Peyer's patch (tissue), 4 donors: ENCODE results near the gene CTBP1.

ENCODE experiments used
- POLR2A ChIP-seq, 2 donors: fragments of 450-650 bp; IDR thresholded peaks; one replicate each; pipeline ENCODE4 v1.5.1; 2017; ENCODE audit warnings: antibody characterized with exemption in 2 of 2, mild to moderate bottlenecking in 2 of 2, moderate library complexity in 2 of 2
- TF ChIP-seq, protein P1 (sequence below), 6 experiments: fragments of 450-650 bp in 4 of 6; fragments of 200-600 bp in 2 of 6; sonication (generic) in 1 of 6; IDR thresholded peaks; one replicate each; pipeline ENCODE4 v1.5.1; 2017 to 2019; ENCODE audit warnings: antibody characterized with exemption in 6 of 6, mild to moderate bottlenecking in 3 of 6, moderate library complexity in 1 of 6

DNA sequence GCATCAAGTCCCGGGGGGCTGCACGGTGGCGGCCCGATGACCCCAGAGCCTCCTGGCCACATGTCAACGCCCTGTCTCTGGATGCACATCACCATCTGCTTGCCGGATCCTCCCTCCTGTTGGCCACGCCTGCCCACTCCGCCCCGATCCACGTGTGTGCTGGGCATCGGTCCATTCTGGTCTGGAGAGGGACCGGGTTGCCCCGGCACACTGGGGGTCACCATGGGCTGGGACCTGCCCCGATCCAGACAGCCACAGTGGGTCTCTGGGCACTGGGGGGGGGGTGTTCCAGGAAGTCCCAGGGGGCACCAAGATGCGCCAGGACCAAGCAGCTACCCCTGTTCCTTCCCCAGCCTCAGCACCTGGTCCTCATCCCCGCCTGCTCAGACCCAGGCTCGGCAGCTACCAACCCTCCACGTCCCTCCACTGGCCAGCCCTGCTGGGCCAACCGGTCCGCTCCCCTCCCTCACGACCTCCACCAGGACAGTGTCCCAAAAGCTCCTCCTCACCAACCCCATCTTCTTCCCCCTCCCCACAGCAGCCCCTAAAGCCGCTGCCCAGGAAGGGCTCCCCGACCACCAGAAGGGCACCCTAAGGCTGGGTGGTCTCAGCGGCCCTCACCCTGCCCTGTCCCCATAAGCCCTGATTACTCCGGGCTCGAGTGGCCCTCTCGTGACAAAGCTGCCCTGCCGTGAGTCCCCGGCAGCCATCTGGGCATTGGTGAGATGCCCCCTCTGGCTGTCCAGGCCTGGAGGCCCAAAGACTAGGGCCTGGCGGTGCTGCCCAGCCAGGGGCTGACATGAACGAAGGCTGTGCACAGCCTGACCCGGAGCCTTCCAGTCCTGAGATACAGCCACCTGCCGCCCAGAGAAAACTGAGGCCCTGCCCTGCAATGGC is 4.6 kb downstream of the CTBP1 start:
- TF ChIP-seq, protein P1, sequence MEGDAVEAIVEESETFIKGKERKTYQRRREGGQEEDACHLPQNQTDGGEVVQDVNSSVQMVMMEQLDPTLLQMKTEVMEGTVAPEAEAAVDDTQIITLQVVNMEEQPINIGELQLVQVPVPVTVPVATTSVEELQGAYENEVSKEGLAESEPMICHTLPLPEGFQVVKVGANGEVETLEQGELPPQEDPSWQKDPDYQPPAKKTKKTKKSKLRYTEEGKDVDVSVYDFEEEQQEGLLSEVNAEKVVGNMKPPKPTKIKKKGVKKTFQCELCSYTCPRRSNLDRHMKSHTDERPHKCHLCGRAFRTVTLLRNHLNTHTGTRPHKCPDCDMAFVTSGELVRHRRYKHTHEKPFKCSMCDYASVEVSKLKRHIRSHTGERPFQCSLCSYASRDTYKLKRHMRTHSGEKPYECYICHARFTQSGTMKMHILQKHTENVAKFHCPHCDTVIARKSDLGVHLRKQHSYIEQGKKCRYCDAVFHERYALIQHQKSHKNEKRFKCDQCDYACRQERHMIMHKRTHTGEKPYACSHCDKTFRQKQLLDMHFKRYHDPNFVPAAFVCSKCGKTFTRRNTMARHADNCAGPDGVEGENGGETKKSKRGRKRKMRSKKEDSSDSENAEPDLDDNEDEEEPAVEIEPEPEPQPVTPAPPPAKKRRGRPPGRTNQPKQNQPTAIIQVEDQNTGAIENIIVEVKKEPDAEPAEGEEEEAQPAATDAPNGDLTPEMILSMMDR (IDR thresholded peaks at IDR 0.05) = no peak
- no peak for TF ChIP-seq POLR2A (IDR thresholded peaks at IDR 0.05)
